ENCODE data around the gene GPR137B.

GRCh38 chr1:236167154-236167553 is 24.8 kb downstream of the GPR137B start:
- TF ChIP-seq CTCF (conservative IDR thresholded peaks at IDR 0.05; ENCODE audit: low read depth, low read length) (no peak), EZH2 (IDR thresholded peaks at IDR 0.05; ENCODE audit: borderline replicate concordance, low read depth, low read length, poor library complexity, severe bottlenecking) (no peak)

All from A673 (cell line).